Lower leg skin (tissue), 3 donors: ENCODE results near the gene FAM20A.

ENCODE experiments used
- POLR2A ChIP-seq, 2 donors: fragments of 450-650 bp; IDR thresholded peaks; one replicate each; pipeline ENCODE4 v1.6.1; 2016 to 2017; ENCODE audit warnings: antibody characterized with exemption in 2 of 2, mild to moderate bottlenecking in 1 of 2, moderate library complexity in 1 of 2
- TF ChIP-seq, protein P1 (sequence below), 3 donors: fragments of 450-650 bp; IDR thresholded peaks; one replicate each; pipeline ENCODE4 v1.5.1; 2016; ENCODE audit warnings: antibody characterized with exemption in 3 of 3, mild to moderate bottlenecking in 3 of 3, moderate library complexity in 2 of 3

DNA sequence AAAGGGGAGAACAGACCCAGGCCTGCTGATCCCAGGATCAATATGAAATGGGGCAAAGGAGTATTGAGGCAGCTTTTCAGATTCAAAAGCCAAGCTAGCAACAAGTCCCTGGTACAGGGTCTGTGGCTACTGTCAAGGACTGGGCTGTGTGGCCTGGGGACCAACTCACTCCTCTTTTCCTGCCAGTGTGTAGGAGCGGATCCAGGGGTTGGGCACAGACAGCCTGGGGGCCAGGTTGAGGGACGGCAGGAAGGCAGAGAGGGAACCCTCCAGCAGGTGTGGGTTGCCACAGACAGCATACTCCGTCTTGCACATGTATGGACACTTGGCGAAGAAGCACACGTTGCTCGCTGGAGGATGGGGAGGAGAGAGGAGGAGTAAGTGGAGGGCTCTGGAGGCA lies 59.4 kb downstream of the FAM20A start:
- TF ChIP-seq, protein P1, sequence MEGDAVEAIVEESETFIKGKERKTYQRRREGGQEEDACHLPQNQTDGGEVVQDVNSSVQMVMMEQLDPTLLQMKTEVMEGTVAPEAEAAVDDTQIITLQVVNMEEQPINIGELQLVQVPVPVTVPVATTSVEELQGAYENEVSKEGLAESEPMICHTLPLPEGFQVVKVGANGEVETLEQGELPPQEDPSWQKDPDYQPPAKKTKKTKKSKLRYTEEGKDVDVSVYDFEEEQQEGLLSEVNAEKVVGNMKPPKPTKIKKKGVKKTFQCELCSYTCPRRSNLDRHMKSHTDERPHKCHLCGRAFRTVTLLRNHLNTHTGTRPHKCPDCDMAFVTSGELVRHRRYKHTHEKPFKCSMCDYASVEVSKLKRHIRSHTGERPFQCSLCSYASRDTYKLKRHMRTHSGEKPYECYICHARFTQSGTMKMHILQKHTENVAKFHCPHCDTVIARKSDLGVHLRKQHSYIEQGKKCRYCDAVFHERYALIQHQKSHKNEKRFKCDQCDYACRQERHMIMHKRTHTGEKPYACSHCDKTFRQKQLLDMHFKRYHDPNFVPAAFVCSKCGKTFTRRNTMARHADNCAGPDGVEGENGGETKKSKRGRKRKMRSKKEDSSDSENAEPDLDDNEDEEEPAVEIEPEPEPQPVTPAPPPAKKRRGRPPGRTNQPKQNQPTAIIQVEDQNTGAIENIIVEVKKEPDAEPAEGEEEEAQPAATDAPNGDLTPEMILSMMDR (IDR thresholded peaks at IDR 0.05): no peak
- no peak for TF ChIP-seq POLR2A (IDR thresholded peaks at IDR 0.05)
